GM19397 (cell line): ENCODE results near the gene XAGE2.

Experiments
- ATAC-seq: cut with Tn5 transposase; IDR thresholded peaks from one replicate; pipeline ENCODE4 v1.9.1; 2021; ENCODE audit warnings: mild to moderate bottlenecking, moderate library complexity; ENCODE audit not compliant: unreplicated experiment

The XAGE2 gene

DNA sequence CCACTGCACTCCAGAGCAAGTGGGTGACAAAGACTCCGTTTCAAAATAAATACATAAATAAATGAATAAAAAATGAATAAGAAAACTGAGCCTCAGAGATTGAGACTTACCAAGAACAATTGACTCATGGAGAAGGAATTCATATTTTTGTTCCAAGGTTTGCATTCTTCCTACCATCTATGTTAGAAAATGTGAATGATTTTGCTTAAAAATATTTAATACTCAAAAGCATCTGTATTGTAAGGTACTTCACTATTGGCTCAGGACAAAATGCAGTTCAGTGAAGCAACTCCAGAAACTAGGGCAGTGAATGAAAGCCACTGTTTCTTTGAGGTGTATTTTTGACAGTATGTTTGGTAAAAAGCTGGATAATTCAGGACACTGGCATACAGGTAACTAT lies 54.1 kb downstream of the XAGE2 start:
- ATAC-seq: no peak

DNA sequence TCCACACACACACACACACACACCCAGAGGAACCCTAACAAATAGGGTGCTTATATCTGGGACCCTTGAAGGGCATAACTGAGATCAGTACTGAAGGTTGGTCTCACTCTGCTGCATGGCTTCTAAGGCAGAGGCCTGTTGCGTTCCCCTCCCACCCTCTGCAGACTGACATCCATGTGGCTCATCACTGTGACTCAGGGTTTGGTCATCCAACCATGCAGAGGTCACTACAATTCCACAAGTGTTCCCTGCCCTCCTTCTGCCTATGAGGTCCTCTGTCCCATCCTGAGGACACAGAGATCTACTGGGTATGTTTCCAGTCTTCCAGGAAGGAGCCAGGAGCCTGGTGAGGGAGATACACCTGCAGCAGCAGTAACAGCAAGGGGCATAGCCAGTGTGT lies 55.8 kb downstream of the XAGE2 start:
- no peak for ATAC-seq
